SK-N-SH (cell line): Measurements from ENCODE around the gene TP63. TPM values are rescaled to one million over a fixed set of nuclear protein-coding genes. Genes with fewer than 3 reads are reported as not detected.

Experiments
- CTCF ChIA-PET: fragments of 300-600, 350-600 bp; formaldehyde crosslinking; extraction: SDS; loops from one replicate; lab custom pipeline; 2021; lab: Yijun Ruan, JAX
- POLR2A ChIA-PET: fragments of 350-600 bp; sonication (Branson Sonifier 250); formaldehyde crosslinking; extraction: SDS; loops from one replicate; lab custom pipeline; 2020; ENCODE audit warnings: antibody characterized with exemption, inconsistent platforms; lab: Yijun Ruan, JAX
- DNase-seq: peaks from one replicate; pipeline ENCODE4 v3.0.0; 2012
- H2AFZ ChIP-seq: fragments of 200-600 bp; sonication (generic); 2 replicates; pipeline ENCODE4 v1.8.1; 2016; ENCODE audit warnings: antibody characterized with exemption, mild to moderate bottlenecking, low read depth
- H3F3A ChIP-seq: fragments of 200-600 bp; sonication (generic); replicated peaks from 2 replicates; pipeline ENCODE3; 2016; ENCODE audit warnings: antibody characterized with exemption, mild to moderate bottlenecking; ENCODE audit not compliant: insufficient read depth
- H3K27ac ChIP-seq, 2 experiments: fragments of 200-500 bp in 1 of 2; fragments of 200-600 bp in 1 of 2; sonication (Bioruptor generic) in 1 of 2; sonication (generic), shearing (Covaris generic) in 1 of 2; 2 replicates each; pipeline versions ENCODE4 v1.5.1 to v1.6.1; 2014 to 2016; ENCODE audit warnings: low read depth in 2 of 2, inconsistent platforms in 1 of 2, low read length in 1 of 2, mild to moderate bottlenecking in 1 of 2, mixed read lengths in 1 of 2
- H3K27me3 ChIP-seq: fragments of 200-600 bp; sonication (generic), shearing (Covaris generic); 2 replicates; pipeline ENCODE4 v1.6.1; 2016; ENCODE audit warnings: mixed run types; ENCODE audit not compliant: insufficient read depth
- H3K36me3 ChIP-seq, 2 experiments: fragments of 200-500 bp in 1 of 2; fragments of 200-600 bp in 1 of 2; sonication (Bioruptor generic) in 1 of 2; sonication (generic) in 1 of 2; replicated peaks in 1 of 2; 2 replicates each; pipeline versions ENCODE3 to v1.5.1; 2014 to 2016; ENCODE audit warnings: low read length in 1 of 2, mild to moderate bottlenecking in 1 of 2; ENCODE audit not compliant: insufficient read depth in 2 of 2, control insufficient read depth in 1 of 2
- H3K4me1 ChIP-seq, 2 experiments: fragments of 200-500 bp in 1 of 2; fragments of 200-600 bp in 1 of 2; sonication (Bioruptor generic) in 1 of 2; sonication (generic), shearing (Covaris generic) in 1 of 2; 2 replicates each; pipeline versions ENCODE4 v1.5.1 to v1.6.1; 2014 to 2016; ENCODE audit warnings: low read depth in 1 of 2, low read length in 1 of 2, mixed run types in 1 of 2; ENCODE audit not compliant: insufficient read depth in 2 of 2, control insufficient read depth in 1 of 2
- H3K4me2 ChIP-seq: fragments of 200-600 bp; sonication (generic), shearing (Covaris generic); 2 replicates; pipeline ENCODE4 v1.6.1; 2017; ENCODE audit warnings: mixed run types
- H3K4me3 ChIP-seq, 2 experiments: fragments of 200-500 bp in 1 of 2; fragments of 200-600 bp in 1 of 2; sonication (Bioruptor generic) in 1 of 2; sonication (generic), shearing (Covaris generic) in 1 of 2; 2 replicates each; pipeline versions ENCODE4 v1.5.1 to v1.8.1; 2014 to 2016; ENCODE audit warnings: low read depth in 2 of 2, inconsistent platforms in 1 of 2, low read length in 1 of 2, mild to moderate bottlenecking in 1 of 2, mixed read lengths in 1 of 2, moderate library complexity in 1 of 2
- H3K79me2 ChIP-seq: fragments of 200-600 bp; sonication (generic); 2 replicates; pipeline ENCODE4 v1.8.1; 2017; ENCODE audit warnings: mild to moderate bottlenecking; ENCODE audit not compliant: insufficient read depth
- H3K9ac ChIP-seq: fragments of 200-600 bp; sonication (generic); 2 replicates; pipeline ENCODE4 v1.6.1; 2017; ENCODE audit warnings: mixed run types
- H3K9me2 ChIP-seq: fragments of 200-600 bp; sonication (generic); 2 replicates; pipeline ENCODE4 v1.6.1; 2017; ENCODE audit warnings: mixed run types
- H3K9me3 ChIP-seq: fragments of 200-600 bp; sonication (generic); 2 replicates; pipeline ENCODE4 v1.6.1; 2017; ENCODE audit warnings: mixed run types, mild to moderate bottlenecking, moderate library complexity
- H4K20me1 ChIP-seq: fragments of 200-600 bp; sonication (generic); 2 replicates; pipeline ENCODE4 v1.6.1; 2017; ENCODE audit warnings: mild to moderate bottlenecking, mixed run types; ENCODE audit not compliant: insufficient read depth
- ELF1 ChIP-seq: IDR thresholded peaks from 2 replicates; pipeline ENCODE4 v1.4.0; 2012
- EP300 ChIP-seq, 2 experiments: IDR thresholded peaks; 2 replicates each; pipeline versions ENCODE4 v1.4.0 to v1.6.1; 2012; ENCODE audit warnings: borderline replicate concordance in 1 of 2, low read depth in 1 of 2, low read length in 1 of 2
- FOXJ3 ChIP-seq: sonication (generic); formaldehyde crosslinking; IDR thresholded peaks from 2 replicates; pipeline ENCODE4 v1.5.1; 2020; ENCODE audit warnings: mild to moderate bottlenecking, missing genetic modification reagents
- FOXM1 ChIP-seq: IDR thresholded peaks from 2 replicates; pipeline ENCODE4 v1.4.0; 2012; ENCODE audit warnings: low read depth, mild to moderate bottlenecking
- GATA2 ChIP-seq: sonication (generic); formaldehyde crosslinking; IDR thresholded peaks from 2 replicates; pipeline ENCODE4 v1.5.0; 2020; ENCODE audit warnings: mild to moderate bottlenecking, missing genetic modification reagents
- RFX5 ChIP-seq: IDR thresholded peaks from 2 replicates; pipeline ENCODE4 v1.6.1; 2012; ENCODE audit warnings: mild to moderate bottlenecking, improper control_type of control experiment, low read length
- RXRA ChIP-seq: IDR thresholded peaks from 2 replicates; pipeline ENCODE4 v1.4.0; 2012; ENCODE audit warnings: low read depth, mild to moderate bottlenecking, borderline replicate concordance
- SIN3A ChIP-seq: IDR thresholded peaks from 2 replicates; pipeline ENCODE4 v1.6.1; 2012; ENCODE audit warnings: low read depth, mild to moderate bottlenecking, low read length, moderate library complexity, borderline replicate concordance
- TEAD4 ChIP-seq: IDR thresholded peaks from 2 replicates; pipeline ENCODE4 v1.4.0; 2012; ENCODE audit warnings: mild to moderate bottlenecking, borderline replicate concordance; ENCODE audit not compliant: insufficient read depth
- USF2 ChIP-seq: fragments of 150-350 bp; IDR thresholded peaks from 2 replicates; pipeline ENCODE4 v1.6.1; 2017; ENCODE audit warnings: antibody characterized with exemption, low read length, low read depth, borderline replicate concordance
- YY1 ChIP-seq: IDR thresholded peaks from 2 replicates; pipeline ENCODE4 v1.4.0; 2012; ENCODE audit warnings: low read depth, mild to moderate bottlenecking
- ZBTB33 ChIP-seq: IDR thresholded peaks from 2 replicates; pipeline ENCODE4 v1.4.0; 2012; ENCODE audit warnings: low read depth, borderline replicate concordance
- WGBS: methylation state at CpG from one replicate; pipeline ENCODE4 v1.1.6; 2017; ENCODE audit warnings: low lambda C conversion rate; 5-methylcytosine and 5-hydroxymethylcytosine counted together
- polyA plus RNA-seq, 3 experiments: library from polyadenylated mRNA; depleted of rRNA; stranded (reverse); fragments of >200 nt; gene quantifications; 2 replicates each; pipeline ENCODE4 v1.2.3, GENCODE V29; 2012
- TF ChIP-seq, protein P1 (sequence below): fragments of 150-350 bp; IDR thresholded peaks from 2 replicates; pipeline ENCODE4 v1.6.1; 2016; ENCODE audit warnings: mild to moderate bottlenecking, low read depth, low read length
- TF ChIP-seq, protein P2 (sequence below): IDR thresholded peaks from 2 replicates; pipeline ENCODE4 v1.4.0; 2012; ENCODE audit warnings: low read depth

TP63 gene
- polyA plus RNA-seq, 1 of the 3 experiments (the other 2 are of a cell fraction): not detected

- ChIA-PET CTCF (interaction anchor here (0.7 kb wide), 1 partner anchor 34 kb away, joined by 3 read pairs; no protein-coding TSS in a partner anchor), POLR2A (no interaction called here)
- no peak for DNase-seq
- H3F3A ChIP-seq: no peaks in the 10 kb centered on the region
- peak overlapping the region in 1 of 2 experiments; percentile 37; a peak in 1 of 4 replicates for H3K4me3 ChIP-seq
- H3K9ac ChIP-seq: no peak overlapping the region
- no peaks in the 10 kb centered on the region for H4K20me1 ChIP-seq
- no peaks in the 10 kb centered on the region for H3K79me2 ChIP-seq
- no peaks in the 10 kb centered on the region for H3K4me1 ChIP-seq
- peak overlapping the region; percentile 44; the same call in 1 of the 2 replicates for H3K4me2 ChIP-seq
- H3K36me3 ChIP-seq: no peaks in the 10 kb centered on the region
- 9% methylated on average over 8 of the region's 8 CpGs for WGBS
- H3K9me3 ChIP-seq: no peaks in the 10 kb centered on the region
- H2AFZ ChIP-seq: peak overlapping the region; percentile 53; the same call in 1 of the 2 replicates
- TF ChIP-seq FOXM1 (no peak), RFX5 (no peak), EP300 (IDR thresholded peaks at IDR 0.05; ENCODE audit: borderline replicate concordance in 1 of 2, low read depth in 1 of 2, low read length in 1 of 2) (no peak)
- TF ChIP-seq, protein P1, sequence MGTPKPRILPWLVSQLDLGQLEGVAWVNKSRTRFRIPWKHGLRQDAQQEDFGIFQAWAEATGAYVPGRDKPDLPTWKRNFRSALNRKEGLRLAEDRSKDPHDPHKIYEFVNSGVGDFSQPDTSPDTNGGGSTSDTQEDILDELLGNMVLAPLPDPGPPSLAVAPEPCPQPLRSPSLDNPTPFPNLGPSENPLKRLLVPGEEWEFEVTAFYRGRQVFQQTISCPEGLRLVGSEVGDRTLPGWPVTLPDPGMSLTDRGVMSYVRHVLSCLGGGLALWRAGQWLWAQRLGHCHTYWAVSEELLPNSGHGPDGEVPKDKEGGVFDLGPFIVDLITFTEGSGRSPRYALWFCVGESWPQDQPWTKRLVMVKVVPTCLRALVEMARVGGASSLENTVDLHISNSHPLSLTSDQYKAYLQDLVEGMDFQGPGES: no peak
- H3K27me3 ChIP-seq: no peaks in the 10 kb centered on the region
- H3K27ac ChIP-seq: no peak overlapping the region
- H3K9me2 ChIP-seq: no peaks in the 10 kb centered on the region
Observed at GRCh38 chr3:189630767-189631372, 319 bp upstream of the TP63 start.

DNA sequence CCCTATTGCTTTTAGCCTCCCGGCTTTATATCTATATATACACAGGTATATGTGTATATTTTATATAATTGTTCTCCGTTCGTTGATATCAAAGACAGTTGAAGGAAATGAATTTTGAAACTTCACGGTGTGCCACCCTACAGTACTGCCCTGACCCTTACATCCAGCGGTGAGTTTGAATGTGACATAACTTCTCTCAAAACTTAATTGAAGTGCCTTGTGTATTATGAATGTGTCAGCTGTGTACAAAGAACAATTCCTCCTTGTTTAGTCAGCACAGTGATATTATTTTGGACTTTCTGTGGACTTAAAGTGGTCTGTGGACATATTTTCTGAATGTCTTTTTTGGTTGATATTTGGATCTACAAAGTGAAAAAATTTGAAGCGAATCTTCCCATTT, 220 bp downstream of the TP63 start:
- Histone ChIP-seq H3K4me3 (no peak overlapping the region; a peak in 1 of 4 replicates), H3K4me2 (peak overlapping the region; percentile 44; the same call in 1 of the 2 replicates), H3K79me2 (no peaks in the 10 kb centered on the region), H3K36me3 (no peaks in the 10 kb centered on the region), H3K9ac (no peak overlapping the region), H4K20me1 (no peaks in the 10 kb centered on the region), H3F3A (no peaks in the 10 kb centered on the region), H2AFZ (no peak overlapping the region), H3K9me3 (no peaks in the 10 kb centered on the region), H3K27me3 (no peaks in the 10 kb centered on the region), H3K4me1 (no peaks in the 10 kb centered on the region), H3K27ac (no peak overlapping the region), H3K9me2 (no peaks in the 10 kb centered on the region)
- no peak for DNase-seq
- ChIA-PET CTCF (no interaction called here), POLR2A (no interaction called here)
- WGBS: 18% methylated on average over 6 of the region's 6 CpGs
- TF ChIP-seq, protein P2, sequence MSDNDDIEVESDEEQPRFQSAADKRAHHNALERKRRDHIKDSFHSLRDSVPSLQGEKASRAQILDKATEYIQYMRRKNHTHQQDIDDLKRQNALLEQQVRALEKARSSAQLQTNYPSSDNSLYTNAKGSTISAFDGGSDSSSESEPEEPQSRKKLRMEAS: no peak
- no peak for TF ChIP-seq FOXJ3 (CRISPR knock-in tag)
- no peak for TF ChIP-seq SIN3A
- no peak for TF ChIP-seq YY1
- no peak for TF ChIP-seq RFX5
- no peak for TF ChIP-seq RXRA
- TF ChIP-seq GATA2 (CRISPR knock-in tag): no peak
- no peak for TF ChIP-seq ZBTB33
- no peak for TF ChIP-seq TEAD4
- TF ChIP-seq USF2: no peak
- no peak for TF ChIP-seq ELF1
